ENCODE measurements around the gene GTF3C6. TPM values are rescaled to one million over a fixed set of nuclear protein-coding genes. Genes with fewer than 3 reads are reported as not detected.

The GTF3C6 gene
- total and polyA plus RNA-seq, 10 of the 15 experiments (the other 5 are each of a cell fraction or from before 2014, with no cell fraction given): 42.8 to 261 (median 116) TPM

- no peak for TF ChIP-seq SIX5 (IDR thresholded peaks at IDR 0.05; ENCODE audit: low read depth, low read length, severe bottlenecking)
- no peak for TF ChIP-seq E2F4 (IDR thresholded peaks at IDR 0.05; ENCODE audit: low read depth, low read length)
- no peak for TF ChIP-seq KLF5 (IDR thresholded peaks at IDR 0.05; ENCODE audit: partially characterized antibody)
- TF ChIP-seq SMAD1 (IDR thresholded peaks at IDR 0.05; ENCODE audit: low read depth, partially characterized antibody): no peak
- TF ChIP-seq ZNF592 (IDR thresholded peaks at IDR 0.05): no peak
- TF ChIP-seq MTA3 (IDR thresholded peaks at IDR 0.05; ENCODE audit: borderline replicate concordance, low read length): no peak
- TF ChIP-seq POU2F2 (IDR thresholded peaks at IDR 0.05; ENCODE audit: borderline replicate concordance, low read depth, low read length): no peak
- no peak for TF ChIP-seq YY1 (IDR thresholded peaks at IDR 0.05; ENCODE audit: low read depth, low read length)
Observed at GRCh38 chr6:110935171-110935570, 23.3 kb upstream of the GTF3C6 start (continued).

GRCh38 chr6:110938171-110938570, 20.3 kb upstream of the GTF3C6 start:
- ATAC-seq (no peak), DNase-seq (ENCODE audit: low read depth, low spot score) (no peak), FAIRE-seq (no peak)
- Histone ChIP-seq H3K4me2 (ENCODE audit: control insufficient read depth, insufficient read depth) (no peak overlapping the region), H3K4me3 (no peak overlapping the region), H3K27me3 (replicated peaks in 1 of 2; ENCODE audit: control insufficient read depth in 2 of 2, insufficient read depth in 2 of 2, low read length in 1 of 2) (no peaks in the 10 kb centered on the region), H3K36me3 (ENCODE audit: control insufficient read depth in 2 of 2, insufficient read depth in 2 of 2, low read length in 1 of 2) (no peaks in the 10 kb centered on the region), H3K9ac (ENCODE audit: control insufficient read depth, insufficient read depth, low read length) (no peak overlapping the region), H3K79me2 (ENCODE audit: control insufficient read depth, insufficient read depth, low read length) (no peaks in the 10 kb centered on the region), H4K20me1 (ENCODE audit: control insufficient read depth, insufficient read depth) (no peaks in the 10 kb centered on the region), H2AFZ (ENCODE audit: control insufficient read depth, low read depth, low read length) (no peak overlapping the region), H3K27ac (ENCODE audit: control insufficient read depth, insufficient read depth) (no peak overlapping the region), H3K9me3 (replicated peaks; ENCODE audit: control insufficient read depth, insufficient read depth, low read length) (no peaks in the 10 kb centered on the region), H3K4me1 (ENCODE audit: control insufficient read depth, insufficient read depth, low read length) (no peaks in the 10 kb centered on the region)
- ChIA-PET RAD21 (ENCODE audit: unreplicated experiment) (no interaction called here), SMC1A (ENCODE audit: uncharacterized antibody, unreplicated experiment) (no interaction called here), POLR2A (no interaction called here), CTCF (interaction anchor here (0.6 kb wide), 1 partner anchor 260 kb away, joined by 5 read pairs; no protein-coding TSS in a partner anchor)
- 94% methylated on average over 6 of the region's 6 CpGs for WGBS (ENCODE audit: insufficient coverage, insufficient replicate concordance, low lambda C conversion rate, missing lambda C conversion rate)
- intact Hi-C loops (cut with micrococcal nuclease; ENCODE audit: unreplicated experiment) (no loop called here), in situ Hi-C loops (cut with MboI) (no loop called here)
- no TSS peak for BruUV-seq (replicated peaks)
- TF ChIP-seq REST (IDR thresholded peaks at IDR 0.05; ENCODE audit: low read depth, low read length) (no peak), CEBPB (IDR thresholded peaks at IDR 0.05; ENCODE audit: borderline replicate concordance in 1 of 2, low read depth in 2 of 2, low read length in 2 of 2) (no peak), KAT2A (conservative IDR thresholded peaks at IDR 0.05; ENCODE audit: control insufficient read depth, low read depth, low read length) (no peak)

Measured in GM12878 (cell line).